ENCODE measurements around the gene VPS41.

The VPS41 gene

GRCh38 chr7:38880035-38880434 lies 29.0 kb downstream of the VPS41 start:
- TF ChIP-seq, protein P1, sequence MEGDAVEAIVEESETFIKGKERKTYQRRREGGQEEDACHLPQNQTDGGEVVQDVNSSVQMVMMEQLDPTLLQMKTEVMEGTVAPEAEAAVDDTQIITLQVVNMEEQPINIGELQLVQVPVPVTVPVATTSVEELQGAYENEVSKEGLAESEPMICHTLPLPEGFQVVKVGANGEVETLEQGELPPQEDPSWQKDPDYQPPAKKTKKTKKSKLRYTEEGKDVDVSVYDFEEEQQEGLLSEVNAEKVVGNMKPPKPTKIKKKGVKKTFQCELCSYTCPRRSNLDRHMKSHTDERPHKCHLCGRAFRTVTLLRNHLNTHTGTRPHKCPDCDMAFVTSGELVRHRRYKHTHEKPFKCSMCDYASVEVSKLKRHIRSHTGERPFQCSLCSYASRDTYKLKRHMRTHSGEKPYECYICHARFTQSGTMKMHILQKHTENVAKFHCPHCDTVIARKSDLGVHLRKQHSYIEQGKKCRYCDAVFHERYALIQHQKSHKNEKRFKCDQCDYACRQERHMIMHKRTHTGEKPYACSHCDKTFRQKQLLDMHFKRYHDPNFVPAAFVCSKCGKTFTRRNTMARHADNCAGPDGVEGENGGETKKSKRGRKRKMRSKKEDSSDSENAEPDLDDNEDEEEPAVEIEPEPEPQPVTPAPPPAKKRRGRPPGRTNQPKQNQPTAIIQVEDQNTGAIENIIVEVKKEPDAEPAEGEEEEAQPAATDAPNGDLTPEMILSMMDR (conservative IDR thresholded peaks at IDR 0.05; ENCODE audit: low read depth, low read length): no peak
- DNase-seq (ENCODE audit: low read depth): no peak
- H3K4me3 ChIP-seq (ENCODE audit: low read length): no peak overlapping the region

- TF ChIP-seq, protein P1 (conservative IDR thresholded peaks at IDR 0.05; ENCODE audit: low read depth, low read length): no peak
- H3K4me3 ChIP-seq (ENCODE audit: low read length): no peak overlapping the region
- DNase-seq (ENCODE audit: low read depth): no peak
These were observed 30.1 kb downstream of the VPS41 start for GRCh38 chr7:38878694-38879457.

DNA sequence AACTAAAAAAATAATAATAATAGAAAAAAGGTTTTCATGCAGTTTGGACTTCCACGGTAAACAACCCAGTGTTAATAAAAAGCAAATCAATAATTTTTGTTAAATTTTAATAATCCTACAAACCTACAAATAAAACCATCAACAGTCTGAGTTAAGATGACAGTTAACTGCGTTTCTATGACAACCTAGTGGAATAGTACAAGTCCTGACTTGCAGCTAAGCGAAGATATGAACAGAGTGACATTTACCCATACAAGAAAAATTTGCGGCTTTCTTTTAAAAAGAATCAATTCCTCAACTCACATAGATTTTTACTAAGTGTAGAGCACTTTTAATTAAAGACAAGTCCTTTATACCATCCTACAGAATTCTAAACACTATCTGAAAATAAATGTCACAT lies 35.6 kb downstream of the VPS41 start:
- TF ChIP-seq, protein P1 (conservative IDR thresholded peaks at IDR 0.05; ENCODE audit: low read depth, low read length): no peak
- no peak for DNase-seq (ENCODE audit: low read depth)
- no peak overlapping the region for H3K4me3 ChIP-seq (ENCODE audit: low read length)

- H3K4me3 ChIP-seq (ENCODE audit: low read length): no peak overlapping the region
- DNase-seq (ENCODE audit: low read depth): no peak
- TF ChIP-seq, protein P1 (conservative IDR thresholded peaks at IDR 0.05; ENCODE audit: low read depth, low read length): no peak
These were observed 36.8 kb downstream of the VPS41 start for GRCh38 chr7:38872202-38872601.

DNA sequence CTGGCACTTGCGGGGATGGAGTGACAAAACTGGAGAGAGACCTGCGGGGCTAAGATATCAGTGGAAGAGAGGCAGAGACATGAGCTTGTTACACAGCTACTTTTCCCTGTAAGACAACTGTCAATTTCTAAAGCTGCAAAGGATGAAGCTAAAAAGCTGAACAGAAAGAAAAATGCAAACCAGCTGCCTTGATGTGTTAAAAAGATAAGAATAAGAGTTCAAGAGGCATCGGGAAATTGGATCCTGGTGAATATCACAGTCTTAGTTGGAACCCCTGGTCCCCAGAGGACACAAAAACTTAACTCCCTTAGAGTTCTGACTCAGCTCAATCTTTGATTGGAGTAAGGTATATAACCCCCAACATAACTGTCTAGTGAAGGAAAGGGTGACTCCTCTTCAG lies 38.8 kb downstream of the VPS41 start:
- no peak overlapping the region for H3K4me3 ChIP-seq (ENCODE audit: low read length)
- TF ChIP-seq, protein P1 (conservative IDR thresholded peaks at IDR 0.05; ENCODE audit: low read depth, low read length): no peak
- no peak for DNase-seq (ENCODE audit: low read depth)

DNA sequence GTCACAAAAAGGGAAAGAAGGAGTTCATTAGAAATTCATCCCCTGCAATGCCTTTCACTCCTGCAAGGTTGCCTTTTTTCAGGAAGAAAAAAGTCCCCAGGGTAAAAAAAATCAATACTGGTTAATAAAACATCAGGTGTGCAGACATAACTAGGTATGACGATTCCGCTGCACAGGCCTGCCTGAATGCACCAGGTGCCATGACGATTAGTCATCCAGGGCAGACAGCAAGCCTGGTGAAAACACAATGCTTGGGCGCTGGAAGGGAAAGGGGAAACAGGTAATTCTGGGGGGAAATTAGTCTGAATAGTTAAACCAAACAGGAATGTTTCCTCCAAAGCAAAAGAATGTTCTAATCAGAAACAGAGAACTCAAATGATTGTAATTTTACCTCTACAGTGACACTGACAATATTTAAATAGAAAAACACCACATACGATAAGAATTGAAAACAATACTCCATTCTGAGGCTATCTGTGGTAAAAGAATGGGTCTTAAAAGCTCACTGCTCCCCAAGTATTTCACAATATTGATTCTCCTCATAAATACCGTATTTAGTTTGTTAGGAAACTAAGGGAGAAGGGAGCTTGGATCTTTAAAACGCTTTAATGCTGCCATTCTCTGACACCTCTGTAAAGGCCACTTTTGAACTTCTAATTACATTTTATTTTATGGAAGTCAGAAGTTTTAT lies 45.2 kb downstream of the VPS41 start:
- H3K4me3 ChIP-seq (ENCODE audit: low read length): no peak overlapping the region
- DNase-seq (ENCODE audit: low read depth): no peak
- TF ChIP-seq, protein P1 (conservative IDR thresholded peaks at IDR 0.05; ENCODE audit: low read depth, low read length): no peak

DNA sequence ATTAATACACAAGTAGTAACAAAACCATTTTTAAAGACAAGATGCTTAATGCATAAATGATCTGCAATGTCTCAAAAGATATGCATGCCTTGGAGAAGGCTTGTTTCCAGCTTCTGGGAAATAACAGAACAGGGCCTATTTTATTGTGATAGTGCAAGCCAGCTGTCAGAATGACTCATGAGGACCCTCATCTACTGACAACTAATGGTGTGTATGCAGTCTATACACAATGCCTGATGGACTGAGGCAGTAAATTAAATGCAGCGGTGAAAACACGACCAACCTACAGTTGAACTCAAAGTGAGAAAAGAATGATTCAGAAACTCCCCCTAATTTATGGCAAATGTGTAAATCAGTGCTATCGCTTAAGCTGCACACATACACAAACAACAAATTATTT lies 46.3 kb downstream of the VPS41 start:
- no peak overlapping the region for H3K4me3 ChIP-seq (ENCODE audit: low read length)
- no peak for DNase-seq (ENCODE audit: low read depth)
- TF ChIP-seq, protein P1 (conservative IDR thresholded peaks at IDR 0.05; ENCODE audit: low read depth, low read length): no peak
